ENCODE measurements around the gene ZSCAN5A.
"Not testable (repeated sequence)": the region's sequence is repeated elsewhere in the genome, so short reads cannot be mapped to it uniquely, and the experiment has no call there.

ZSCAN5A gene

DNA sequence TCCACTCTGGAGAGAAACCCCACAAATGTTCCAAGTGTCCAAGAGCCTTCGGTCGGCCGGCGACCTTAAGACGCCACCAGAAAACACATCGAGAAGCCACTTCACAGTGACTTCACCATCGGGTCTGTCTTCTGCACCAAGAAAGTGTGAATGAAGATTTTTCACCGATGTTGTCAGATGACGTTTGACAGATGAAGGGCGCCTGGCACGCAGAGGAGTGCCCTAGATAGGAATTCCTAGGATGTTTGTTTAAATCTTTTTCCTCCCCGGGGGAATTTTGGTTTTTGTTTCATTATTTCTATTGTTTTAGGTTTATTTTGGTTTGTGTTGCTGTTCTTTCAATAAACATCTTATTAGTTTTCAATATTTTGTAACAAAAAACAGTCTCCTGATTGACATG is 105.5 kb downstream of the ZSCAN5A start:
- ATAC-seq = no peak

DNA sequence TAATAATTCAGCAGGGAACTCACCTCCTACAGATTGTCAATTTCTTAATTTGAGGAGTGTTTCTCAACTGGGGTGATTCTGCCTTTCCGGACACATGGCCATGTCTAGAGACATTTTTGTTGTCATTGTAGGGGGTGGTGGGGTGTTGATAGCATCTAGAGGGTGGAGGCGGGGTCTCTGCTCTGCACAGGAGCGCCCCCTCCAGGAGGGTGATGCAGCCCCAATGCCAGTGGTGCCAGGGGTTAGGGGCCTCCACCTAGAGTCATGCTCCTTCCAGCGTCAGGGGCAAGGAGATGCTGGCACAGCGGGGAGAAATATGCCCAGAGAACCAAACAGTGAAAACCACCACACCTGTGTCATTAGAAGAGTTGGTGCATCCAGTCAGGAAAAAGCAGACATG is 107.1 kb downstream of the ZSCAN5A start:
- ATAC-seq = not testable (repeated sequence)

More for the DNA sequence above, 105.5 kb downstream of the ZSCAN5A start:
- TF ChIP-seq, protein P1, sequence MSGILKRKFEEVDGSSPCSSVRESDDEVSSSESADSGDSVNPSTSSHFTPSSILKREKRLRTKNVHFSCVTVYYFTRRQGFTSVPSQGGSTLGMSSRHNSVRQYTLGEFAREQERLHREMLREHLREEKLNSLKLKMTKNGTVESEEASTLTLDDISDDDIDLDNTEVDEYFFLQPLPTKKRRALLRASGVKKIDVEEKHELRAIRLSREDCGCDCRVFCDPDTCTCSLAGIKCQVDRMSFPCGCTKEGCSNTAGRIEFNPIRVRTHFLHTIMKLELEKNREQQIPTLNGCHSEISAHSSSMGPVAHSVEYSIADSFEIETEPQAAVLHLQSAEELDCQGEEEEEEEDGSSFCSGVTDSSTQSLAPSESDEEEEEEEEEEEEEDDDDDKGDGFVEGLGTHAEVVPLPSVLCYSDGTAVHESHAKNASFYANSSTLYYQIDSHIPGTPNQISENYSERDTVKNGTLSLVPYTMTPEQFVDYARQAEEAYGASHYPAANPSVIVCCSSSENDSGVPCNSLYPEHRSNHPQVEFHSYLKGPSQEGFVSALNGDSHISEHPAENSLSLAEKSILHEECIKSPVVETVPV (CRISPR knock-in tag; IDR thresholded peaks at IDR 0.05) = no peak
- TF ChIP-seq TCF4 (CRISPR knock-in tag; IDR thresholded peaks at IDR 0.05; ENCODE audit: borderline replicate concordance) (no peak), ESRRG (CRISPR knock-in tag; IDR thresholded peaks at IDR 0.05) (no peak), PATZ1 (CRISPR knock-in tag; IDR thresholded peaks at IDR 0.05; ENCODE audit: borderline replicate concordance) (no peak), ZNF70 (CRISPR knock-in tag; IDR thresholded peaks at IDR 0.05) (no peak), ISL1 (CRISPR knock-in tag; IDR thresholded peaks at IDR 0.05) (no peak), ARNTL (CRISPR knock-in tag; IDR thresholded peaks at IDR 0.05; ENCODE audit: borderline replicate concordance, low read depth) (no peak), GLIS3 (CRISPR knock-in tag; IDR thresholded peaks at IDR 0.05) (no peak), BACH2 (CRISPR knock-in tag; IDR thresholded peaks at IDR 0.05; ENCODE audit: borderline replicate concordance) (no peak), PPARA (CRISPR knock-in tag; IDR thresholded peaks at IDR 0.05; ENCODE audit: borderline replicate concordance) (no peak), RARB (CRISPR knock-in tag; IDR thresholded peaks at IDR 0.05) (no peak), SNAI2 (CRISPR knock-in tag; IDR thresholded peaks at IDR 0.05) (no peak), ZNF565 (CRISPR knock-in tag; conservative IDR thresholded peaks at IDR 0.05; ENCODE audit: low read depth) (no peak), OSR1 (CRISPR knock-in tag; IDR thresholded peaks at IDR 0.05) (no peak), ZC3H10 (CRISPR knock-in tag; IDR thresholded peaks at IDR 0.05) (no peak), ZFP30 (CRISPR knock-in tag; IDR thresholded peaks at IDR 0.05) (no peak), TSHZ2 (CRISPR knock-in tag; IDR thresholded peaks at IDR 0.05) (no peak), ZNF8 (CRISPR knock-in tag; IDR thresholded peaks at IDR 0.05) (no peak), ZFP3 (CRISPR knock-in tag; IDR thresholded peaks at IDR 0.05) (no peak)
- TF ChIP-seq, protein P2, sequence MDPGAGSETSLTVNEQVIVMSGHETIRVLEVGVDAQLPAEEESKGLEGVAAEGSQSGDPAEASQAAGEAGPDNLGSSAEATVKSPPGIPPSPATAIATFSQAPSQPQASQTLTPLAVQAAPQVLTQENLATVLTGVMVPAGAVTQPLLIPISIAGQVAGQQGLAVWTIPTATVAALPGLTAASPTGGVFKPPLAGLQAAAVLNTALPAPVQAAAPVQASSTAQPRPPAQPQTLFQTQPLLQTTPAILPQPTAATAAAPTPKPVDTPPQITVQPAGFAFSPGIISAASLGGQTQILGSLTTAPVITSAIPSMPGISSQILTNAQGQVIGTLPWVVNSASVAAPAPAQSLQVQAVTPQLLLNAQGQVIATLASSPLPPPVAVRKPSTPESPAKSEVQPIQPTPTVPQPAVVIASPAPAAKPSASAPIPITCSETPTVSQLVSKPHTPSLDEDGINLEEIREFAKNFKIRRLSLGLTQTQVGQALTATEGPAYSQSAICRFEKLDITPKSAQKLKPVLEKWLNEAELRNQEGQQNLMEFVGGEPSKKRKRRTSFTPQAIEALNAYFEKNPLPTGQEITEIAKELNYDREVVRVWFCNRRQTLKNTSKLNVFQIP (CRISPR knock-in tag; IDR thresholded peaks at IDR 0.05; ENCODE audit: borderline replicate concordance, low read depth) = no peak

DNA sequence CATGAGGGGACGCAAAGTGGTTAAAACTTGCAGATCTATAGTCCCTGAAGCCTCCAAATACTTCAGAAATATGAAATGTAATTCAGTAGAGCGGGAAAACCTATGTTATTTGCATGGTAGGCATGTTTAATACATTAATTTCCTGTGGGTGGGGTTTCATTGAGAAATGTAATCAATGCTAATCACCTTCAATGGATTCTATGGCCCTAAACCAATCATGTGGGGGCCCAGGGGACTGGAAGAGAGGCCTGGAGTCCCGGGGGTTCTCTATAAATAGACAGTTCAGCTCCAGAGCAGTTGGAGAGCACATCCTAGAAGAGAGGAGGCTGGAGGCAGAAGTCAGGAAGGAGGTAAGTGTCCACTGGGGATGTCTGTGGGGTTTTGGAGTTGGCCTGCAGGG is 112.7 kb downstream of the ZSCAN5A start, which contains the start of gene ZSCAN5C:
Gene ZSCAN5C, plus strand, starts transcription at position 301 of the 400 bp plus-strand sequence. CDS start 3,641 bp downstream, outside the sequence.
- ATAC-seq = no peak
- TF ChIP-seq TOX (CRISPR knock-in tag; IDR thresholded peaks at IDR 0.05; ENCODE audit: borderline replicate concordance) (no peak), ARNTL (CRISPR knock-in tag; IDR thresholded peaks at IDR 0.05; ENCODE audit: borderline replicate concordance, low read depth) (no peak), ZNF70 (CRISPR knock-in tag; IDR thresholded peaks at IDR 0.05) (no peak), CSDC2 (CRISPR knock-in tag; IDR thresholded peaks at IDR 0.05) (no peak), PPARA (CRISPR knock-in tag; IDR thresholded peaks at IDR 0.05; ENCODE audit: borderline replicate concordance) (no peak), ESRRG (CRISPR knock-in tag; IDR thresholded peaks at IDR 0.05) (no peak), ZFP3 (CRISPR knock-in tag; IDR thresholded peaks at IDR 0.05) (no peak), CREB5 (CRISPR knock-in tag; IDR thresholded peaks at IDR 0.05; ENCODE audit: low read depth) (no peak), GLIS3 (CRISPR knock-in tag; IDR thresholded peaks at IDR 0.05) (no peak), ZC3H10 (CRISPR knock-in tag; IDR thresholded peaks at IDR 0.05) (no peak), TCF4 (CRISPR knock-in tag; IDR thresholded peaks at IDR 0.05; ENCODE audit: borderline replicate concordance) (no peak)
- TF ChIP-seq, protein P1 (CRISPR knock-in tag; IDR thresholded peaks at IDR 0.05) = no peak
- TF ChIP-seq, protein P2 (CRISPR knock-in tag; IDR thresholded peaks at IDR 0.05; ENCODE audit: borderline replicate concordance, low read depth) = no peak

All from SK-N-SH treated with all-trans-retinoic acid at 6 μM for 48 hours (cell line).